KMS-11 (cell line): Measurements from ENCODE around the gene MESD.

Experiments
- H2AFZ ChIP-seq: fragments of 200-600 bp; sonication (generic); 2 replicates; pipeline ENCODE4 v1.6.1; 2016; ENCODE audit warnings: antibody characterized with exemption, mixed run types, low read depth
- H3K27ac ChIP-seq: fragments of 200-600 bp; sonication (generic); 2 replicates; pipeline ENCODE4 v1.6.1; 2016; ENCODE audit warnings: mild to moderate bottlenecking, mixed run types
- H3K27me3 ChIP-seq: fragments of 200-600 bp; sonication (generic); 2 replicates; pipeline ENCODE4 v1.6.1; 2017; ENCODE audit warnings: mild to moderate bottlenecking, low read depth, mixed run types, moderate library complexity; ENCODE audit not compliant: insufficient read depth
- H3K36me3 ChIP-seq: fragments of 200-600 bp; sonication (generic); 2 replicates; pipeline ENCODE4 v1.6.1; 2017; ENCODE audit warnings: mild to moderate bottlenecking, mixed run types; ENCODE audit not compliant: insufficient read depth
- H3K4me1 ChIP-seq: fragments of 200-600 bp; sonication (generic); 2 replicates; pipeline ENCODE4 v1.6.1; 2016; ENCODE audit warnings: mild to moderate bottlenecking, low read depth, mixed run types; ENCODE audit not compliant: poor library complexity, severe bottlenecking
- H3K4me2 ChIP-seq: fragments of 200-600 bp; sonication (generic); 2 replicates; pipeline ENCODE4 v1.7.0; 2016; ENCODE audit warnings: mild to moderate bottlenecking, mixed run types
- H3K4me3 ChIP-seq: fragments of 200-600 bp; sonication (generic); IDR thresholded peaks from 2 replicates; pipeline ENCODE4 v1.6.1; 2017; ENCODE audit warnings: low read depth, low read length, mixed read lengths; ENCODE audit not compliant: insufficient read depth
- H3K79me2 ChIP-seq: fragments of 200-600 bp; sonication (generic); 2 replicates; pipeline ENCODE4 v1.6.1; 2016; ENCODE audit warnings: low read depth, mixed run types; ENCODE audit not compliant: insufficient read depth
- H3K9ac ChIP-seq: fragments of 200-600 bp; sonication (generic); 2 replicates; pipeline ENCODE4 v1.6.1; 2016; ENCODE audit warnings: mild to moderate bottlenecking, mixed run types
- H4K20me1 ChIP-seq: fragments of 200-600 bp; sonication (generic); 2 replicates; pipeline ENCODE4 v1.6.1; 2016; ENCODE audit warnings: mild to moderate bottlenecking, mixed run types; ENCODE audit not compliant: insufficient read depth
- TF ChIP-seq, protein P1 (sequence below): fragments of 200-600 bp; sonication (generic); conservative IDR thresholded peaks from 2 replicates; pipeline ENCODE4 v1.6.1; 2017; ENCODE audit warnings: low read depth, mild to moderate bottlenecking, antibody characterized with exemption, low read length, moderate library complexity, mixed read lengths

Gene MESD

GRCh38 chr15:80984856-80985255 lies 4.8 kb downstream of the MESD start:
- Histone ChIP-seq H3K4me2 (no peak overlapping the region), H3K36me3 (no peaks in the 10 kb centered on the region; the same call in 1 of the 2 replicates), H3K4me3 (no peak overlapping the region), H3K27ac (no peak overlapping the region), H3K9ac (no peak overlapping the region), H3K27me3 (no peaks in the 10 kb centered on the region), H2AFZ (no peak overlapping the region), H3K4me1 (peaks cover 23% of the 10 kb centered on the region), H4K20me1 (0 out of 2 replicates have a peak, but pooled peaks cover 4% of the 10 kb centered on the region), H3K79me2 (peaks cover 65% of the 10 kb centered on the region)
- TF ChIP-seq, protein P1, sequence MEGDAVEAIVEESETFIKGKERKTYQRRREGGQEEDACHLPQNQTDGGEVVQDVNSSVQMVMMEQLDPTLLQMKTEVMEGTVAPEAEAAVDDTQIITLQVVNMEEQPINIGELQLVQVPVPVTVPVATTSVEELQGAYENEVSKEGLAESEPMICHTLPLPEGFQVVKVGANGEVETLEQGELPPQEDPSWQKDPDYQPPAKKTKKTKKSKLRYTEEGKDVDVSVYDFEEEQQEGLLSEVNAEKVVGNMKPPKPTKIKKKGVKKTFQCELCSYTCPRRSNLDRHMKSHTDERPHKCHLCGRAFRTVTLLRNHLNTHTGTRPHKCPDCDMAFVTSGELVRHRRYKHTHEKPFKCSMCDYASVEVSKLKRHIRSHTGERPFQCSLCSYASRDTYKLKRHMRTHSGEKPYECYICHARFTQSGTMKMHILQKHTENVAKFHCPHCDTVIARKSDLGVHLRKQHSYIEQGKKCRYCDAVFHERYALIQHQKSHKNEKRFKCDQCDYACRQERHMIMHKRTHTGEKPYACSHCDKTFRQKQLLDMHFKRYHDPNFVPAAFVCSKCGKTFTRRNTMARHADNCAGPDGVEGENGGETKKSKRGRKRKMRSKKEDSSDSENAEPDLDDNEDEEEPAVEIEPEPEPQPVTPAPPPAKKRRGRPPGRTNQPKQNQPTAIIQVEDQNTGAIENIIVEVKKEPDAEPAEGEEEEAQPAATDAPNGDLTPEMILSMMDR, result no peak

- Histone ChIP-seq H3K27me3 (no peaks in the 10 kb centered on the region), H3K36me3 (no peaks in the 10 kb centered on the region; the same call in 1 of the 2 replicates), H3K27ac (no peak overlapping the region), H3K4me2 (no peak overlapping the region), H3K4me3 (no peak overlapping the region), H3K79me2 (peaks cover 48% of the 10 kb centered on the region), H2AFZ (no peak overlapping the region), H3K9ac (no peak overlapping the region), H4K20me1 (0 out of 2 replicates have a peak, but pooled peaks cover 3% of the 10 kb centered on the region), H3K4me1 (peaks cover 14% of the 10 kb centered on the region)
- TF ChIP-seq, protein P1, result no peak
These were observed 6.8 kb downstream of the MESD start for GRCh38 chr15:80982839-80983238.

- H3K4me3 ChIP-seq, result no peak overlapping the region
- H3K27me3 ChIP-seq, result no peaks in the 10 kb centered on the region
- H2AFZ ChIP-seq, result no peak overlapping the region
- H3K4me2 ChIP-seq, result no peak overlapping the region
- H3K27ac ChIP-seq, result no peak overlapping the region
- H3K79me2 ChIP-seq, result peaks cover 41% of the 10 kb centered on the region
- no peak overlapping the region for H3K9ac ChIP-seq
- TF ChIP-seq, protein P1, result 0 out of 2 replicates have a peak, but pooled peaks have one; percentile 14
- peaks cover 11% of the 10 kb centered on the region for H3K4me1 ChIP-seq
- H3K36me3 ChIP-seq, result no peaks in the 10 kb centered on the region; the same call in 1 of the 2 replicates
- no peaks in the 10 kb centered on the region for H4K20me1 ChIP-seq
These were observed 7.4 kb downstream of the MESD start for GRCh38 chr15:80982205-80982604.

DNA sequence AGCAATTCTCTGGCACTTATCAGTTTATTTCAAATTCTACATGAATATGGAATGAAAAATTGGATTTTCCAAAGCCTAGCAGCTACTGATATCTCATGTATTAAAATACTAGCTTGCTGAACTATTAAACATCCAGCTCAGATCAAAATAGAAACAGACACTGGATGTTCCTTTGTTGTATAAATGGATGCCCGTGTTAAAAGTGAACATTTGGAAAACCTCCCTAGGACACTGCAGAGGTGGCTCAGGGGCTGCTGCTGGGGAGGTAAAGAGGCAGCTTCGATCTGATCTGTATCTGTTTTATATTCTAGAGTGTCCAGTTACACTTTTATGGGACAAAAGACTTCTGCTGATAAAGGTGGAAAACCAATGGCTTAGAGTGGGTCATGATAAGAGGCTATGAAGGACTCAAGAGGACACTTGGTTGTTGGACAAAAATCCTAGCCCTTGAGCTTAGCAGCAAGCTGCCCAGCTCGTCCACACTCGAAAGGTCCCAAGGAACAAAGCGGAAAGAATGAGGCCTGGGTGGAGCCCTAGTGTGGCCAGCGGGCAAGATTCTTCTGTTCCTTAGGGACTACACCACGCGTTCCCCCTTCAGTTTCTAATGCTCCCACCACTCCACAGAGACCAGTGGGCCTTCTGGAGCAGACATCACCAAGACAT lies 9.9 kb downstream of the MESD start:
- Histone ChIP-seq H3K27ac (no peak overlapping the region), H3K36me3 (no peaks in the 10 kb centered on the region; the same call in 1 of the 2 replicates), H3K4me1 (no peaks in the 10 kb centered on the region), H3K4me2 (no peak overlapping the region), H3K27me3 (no peaks in the 10 kb centered on the region), H3K4me3 (no peak overlapping the region), H3K79me2 (peaks cover 17% of the 10 kb centered on the region), H2AFZ (no peak overlapping the region), H3K9ac (no peak overlapping the region), H4K20me1 (no peaks in the 10 kb centered on the region)
- TF ChIP-seq, protein P1, result no peak
